ENCODE measurements around the gene RCAN2. TPM values are rescaled to one million over a fixed set of nuclear protein-coding genes. Genes with fewer than 3 reads are reported as not detected.

Gene RCAN2
- total and polyA plus RNA-seq, 9 of the 15 experiments (the other 6 are each of a cell fraction or from before 2014, with no cell fraction given): 0.04 TPM; not detected in 8

DNA sequence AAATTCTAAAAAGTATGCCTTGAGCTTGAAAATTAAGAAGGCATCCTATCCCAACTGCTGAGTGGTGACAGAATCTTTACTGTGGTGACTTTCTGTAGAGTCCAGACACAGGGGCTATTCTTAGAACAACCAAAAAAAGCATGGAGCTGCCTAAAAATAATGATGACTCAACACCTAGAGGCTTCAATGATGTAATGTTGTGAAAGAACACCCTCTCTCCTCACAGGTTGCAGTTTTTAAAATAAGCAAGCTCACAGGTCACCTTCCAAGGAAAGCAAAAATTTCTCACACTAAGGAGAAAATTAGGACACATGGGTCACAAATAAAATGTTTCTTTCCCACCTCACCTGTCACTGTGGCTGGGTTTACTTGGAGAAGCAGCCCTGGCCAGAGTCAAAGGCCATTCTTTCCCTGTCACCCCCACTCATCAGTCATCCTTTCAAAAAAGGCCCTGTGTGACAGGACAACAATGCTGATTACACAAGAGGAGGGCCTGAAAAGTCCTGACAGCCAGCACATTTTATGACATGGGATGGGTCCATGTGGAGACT lies 53.5 kb downstream of the RCAN2 start (continued):
- peak; percentile 48; the same call in 1 of the 2 replicates for TF ChIP-seq CEBPG (CRISPR knock-in tag; IDR thresholded peaks at IDR 0.05)
- peak; percentile 95 to 97 for TF ChIP-seq CEBPG (tag; conservative IDR thresholded peaks at IDR 0.05 in 1 of 2, IDR thresholded peaks at IDR 0.05 in 1 of 2)
- TF ChIP-seq TAF7 (tag; IDR thresholded peaks at IDR 0.05): no peak
- TF ChIP-seq CTBP1 (IDR thresholded peaks at IDR 0.05; ENCODE audit: borderline replicate concordance): peak; percentile 42
- TF ChIP-seq ZFPM2 (CRISPR knock-in tag; IDR thresholded peaks at IDR 0.05): no peak
- TF ChIP-seq CBX1 (IDR thresholded peaks at IDR 0.05; ENCODE audit: low read depth): no peak
- no peak for TF ChIP-seq CUX1 (CRISPR knock-in tag; IDR thresholded peaks at IDR 0.05)
- no peak for TF ChIP-seq ZNF12 (CRISPR knock-in tag; IDR thresholded peaks at IDR 0.05)
- no peak for TF ChIP-seq HMGN3 (IDR thresholded peaks at IDR 0.05; ENCODE audit: borderline replicate concordance, extremely low read depth, insufficient read length, low read depth, low read length)
- no peak for TF ChIP-seq SMARCC2 (IDR thresholded peaks at IDR 0.05; ENCODE audit: low read depth)
- TF ChIP-seq MIER1 (IDR thresholded peaks at IDR 0.05; ENCODE audit: low read depth): no peak
- TF ChIP-seq BRF1 (IDR thresholded peaks at IDR 0.05; ENCODE audit: borderline replicate concordance, extremely low read depth, insufficient read length): no peak
- no peak for TF ChIP-seq MTA2 (IDR thresholded peaks at IDR 0.05; ENCODE audit: low read depth)
- no peak for TF ChIP-seq USF1 (CRISPR knock-in tag; IDR thresholded peaks at IDR 0.05)
- TF ChIP-seq, protein P1, sequence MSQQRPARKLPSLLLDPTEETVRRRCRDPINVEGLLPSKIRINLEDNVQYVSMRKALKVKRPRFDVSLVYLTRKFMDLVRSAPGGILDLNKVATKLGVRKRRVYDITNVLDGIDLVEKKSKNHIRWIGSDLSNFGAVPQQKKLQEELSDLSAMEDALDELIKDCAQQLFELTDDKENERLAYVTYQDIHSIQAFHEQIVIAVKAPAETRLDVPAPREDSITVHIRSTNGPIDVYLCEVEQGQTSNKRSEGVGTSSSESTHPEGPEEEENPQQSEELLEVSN (IDR thresholded peaks at IDR 0.05; ENCODE audit: borderline replicate concordance in 1 of 2, extremely low read depth in 1 of 2, insufficient read depth in 1 of 2, insufficient read length in 1 of 2, low read depth in 1 of 2, low read length in 1 of 2, poor library complexity in 1 of 2, severe bottlenecking in 1 of 2): no peak
- TF ChIP-seq PCBP2 (IDR thresholded peaks at IDR 0.05; ENCODE audit: low read depth, low read length, poor library complexity, severe bottlenecking): no peak
- TF ChIP-seq MEF2A (IDR thresholded peaks at IDR 0.05; ENCODE audit: control insufficient read depth, low read depth, low read length): peak; percentile 80
- no peak for TF ChIP-seq ZNF398 (CRISPR knock-in tag; IDR thresholded peaks at IDR 0.05)
- no peak for TF ChIP-seq SP1 (CRISPR knock-in tag; IDR thresholded peaks at IDR 0.05)

Measured in K562 (cell line).